NCI-H2196 (cell line): ENCODE measurements around the gene RHOBTB3.
"Not testable (repeated sequence)": the region's sequence is repeated elsewhere in the genome, so short reads cannot be mapped to it uniquely, and the experiment has no call there.

Experiments used
- DNase-seq: peaks from one replicate; lab custom pipeline; 2025; ENCODE audit not compliant: unreplicated experiment; lab: John Stamatoyannopoulos, UW

Gene RHOBTB3

GRCh38 chr5:95798545-95798944 lies 67.4 kb downstream of the RHOBTB3 start:
- DNase-seq = no peak

- no peak for DNase-seq
Observed at GRCh38 chr5:95799191-95799835, 68.2 kb downstream of the RHOBTB3 start.

GRCh38 chr5:95800553-95800952 lies 69.4 kb downstream of the RHOBTB3 start:
- DNase-seq = no peak

- DNase-seq = no peak
Observed at GRCh38 chr5:95801532-95801931, 70.4 kb downstream of the RHOBTB3 start.

GRCh38 chr5:95801961-95802360 lies 70.8 kb downstream of the RHOBTB3 start:
- DNase-seq = no peak

- no peak for DNase-seq
Observed at GRCh38 chr5:95803271-95804148, 72.4 kb downstream of the RHOBTB3 start.

- DNase-seq = no peak
Observed at GRCh38 chr5:95804736-95805539, 73.8 kb downstream of the RHOBTB3 start.

- no peak for DNase-seq
Observed at GRCh38 chr5:95806687-95807086, 75.6 kb downstream of the RHOBTB3 start.

- no peak for DNase-seq
Observed at GRCh38 chr5:95808013-95808685, 77.0 kb downstream of the RHOBTB3 start.

- DNase-seq = no peak
Observed at GRCh38 chr5:95808686-95809413, 77.7 kb downstream of the RHOBTB3 start.

- no peak for DNase-seq
Observed at GRCh38 chr5:95809414-95809960, 78.4 kb downstream of the RHOBTB3 start.

GRCh38 chr5:95810305-95811125 lies 79.4 kb downstream of the RHOBTB3 start:
- DNase-seq = no peak

- DNase-seq = not testable (repeated sequence)
Observed at GRCh38 chr5:95811126-95811423, 79.9 kb downstream of the RHOBTB3 start.

- not testable (repeated sequence) for DNase-seq
Observed at GRCh38 chr5:95811461-95812073, 80.4 kb downstream of the RHOBTB3 start.

GRCh38 chr5:95812074-95812471 lies 80.9 kb downstream of the RHOBTB3 start:
- DNase-seq = no peak

GRCh38 chr5:95813035-95813434 lies 81.9 kb downstream of the RHOBTB3 start:
- not testable (repeated sequence) for DNase-seq

- DNase-seq = no peak
Observed at GRCh38 chr5:95815155-95815729, 84.1 kb downstream of the RHOBTB3 start.

GRCh38 chr5:95816341-95816740 lies 85.2 kb downstream of the RHOBTB3 start:
- DNase-seq = no peak

GRCh38 chr5:95816776-95817175 lies 85.6 kb downstream of the RHOBTB3 start:
- DNase-seq = no peak
